Activated CD4-positive, alpha-beta T cell treated with anti-CD3 and anti-CD28 coated beads, Interleukin-2, Interleukin-6, amounts not matched to agents 100 ng/mL and 50 ng/mL, durations not matched to agents 16 hours and 8 hours (primary cell): ENCODE data around the gene SPANXB1.
"Not testable (repeated sequence)": the region's sequence is repeated elsewhere in the genome, so short reads cannot be mapped to it uniquely, and the experiment has no call there.

Experiments used
- DNase-seq: peaks from one replicate; pipeline ENCODE4 v3.0.0-alpha.2; 2020

The SPANXB1 gene

GRCh38 chrX:141002568-141002967, at the start of gene SPANXB1:
TSS of gene SPANXB1 (plus strand) at chrX:141002594. CDS start at chrX:141002694, 100 bp downstream.
- DNase-seq, result not testable (repeated sequence)

DNA sequence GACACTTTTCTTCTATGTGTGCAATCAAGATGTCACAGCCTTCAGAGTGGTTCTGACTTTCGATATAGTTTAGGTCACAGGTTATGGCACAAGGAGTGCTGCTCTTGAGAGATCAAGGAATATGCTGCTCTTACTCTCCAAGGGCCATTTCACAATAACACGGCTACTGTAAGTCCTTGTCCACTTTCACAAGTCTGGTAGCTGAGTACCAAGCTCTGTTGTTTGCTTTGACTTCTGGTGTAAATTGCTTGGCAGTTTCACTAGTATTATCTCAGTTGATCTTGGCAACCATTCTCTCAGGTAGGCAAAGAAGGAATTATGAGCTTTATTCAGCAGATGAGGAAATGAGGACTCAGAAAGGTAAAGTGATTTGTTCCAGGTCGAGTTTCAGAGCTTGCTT, 35.4 kb upstream of the SPANXB1 start:
- no peak for DNase-seq

DNA sequence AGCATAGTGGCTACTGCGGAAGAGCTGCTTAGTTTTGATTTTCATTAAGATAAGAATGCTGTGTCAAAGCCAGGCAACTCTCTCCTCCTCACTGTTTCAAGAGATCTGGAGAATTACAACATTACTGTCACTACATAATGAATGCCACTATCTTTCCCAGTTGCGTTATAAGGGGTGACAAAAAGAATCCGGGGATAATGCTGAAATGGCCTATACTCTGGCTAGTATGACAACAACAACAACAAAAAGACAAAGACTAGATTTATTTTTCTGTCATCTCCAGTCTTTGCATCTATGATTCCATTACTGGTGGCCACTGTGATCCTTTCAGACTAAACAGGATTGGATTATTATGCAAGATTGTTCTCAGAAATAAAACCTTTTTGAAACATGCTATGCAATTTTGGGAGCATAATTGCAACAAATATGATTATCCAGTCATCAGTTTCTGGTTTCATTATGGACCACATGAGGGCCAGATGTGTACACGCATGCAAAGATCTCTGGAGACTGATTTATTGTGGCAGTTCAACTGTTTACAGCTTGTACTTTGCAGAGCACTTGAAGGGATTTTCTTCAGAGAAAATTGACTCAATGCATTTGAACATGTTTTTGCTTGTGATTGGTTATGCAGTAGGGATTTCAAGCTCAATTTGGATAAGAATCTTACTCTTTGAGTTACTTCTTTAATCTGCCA, 31.1 kb upstream of the SPANXB1 start:
- DNase-seq, result no peak

- no peak for DNase-seq
Observed at GRCh38 chrX:140975472-140975871, 26.9 kb upstream of the SPANXB1 start.

- DNase-seq, result no peak
Observed at GRCh38 chrX:140980271-140980670, 22.1 kb upstream of the SPANXB1 start.

DNA sequence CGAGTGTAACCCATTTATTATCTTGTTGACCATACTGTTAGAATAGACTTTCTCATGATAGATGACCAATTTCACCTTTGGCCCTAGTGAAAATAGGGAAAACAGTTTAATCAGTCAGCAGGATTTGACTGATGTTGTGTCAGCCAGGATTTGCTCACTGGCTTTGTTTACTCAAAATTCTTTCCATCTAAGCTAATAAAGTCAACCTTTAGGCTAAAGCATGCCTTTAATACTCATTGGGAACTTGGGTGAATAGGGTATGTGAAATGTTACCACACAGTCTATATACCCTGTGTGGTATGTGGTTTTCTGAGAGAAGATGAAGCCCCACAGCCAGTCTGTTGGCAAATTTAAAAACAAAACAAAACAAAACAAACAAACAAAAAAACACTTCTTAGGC, 18.7 kb upstream of the SPANXB1 start:
- no peak for DNase-seq

- DNase-seq, result not testable (repeated sequence)
Observed at GRCh38 chrX:141005243-141005642, 2.8 kb downstream of the SPANXB1 start.

GRCh38 chrX:141044246-141044645, 41.9 kb downstream of the SPANXB1 start:
- DNase-seq, result not testable (repeated sequence)

- DNase-seq, result not testable (repeated sequence)
Observed at GRCh38 chrX:141049878-141050277, 47.5 kb downstream of the SPANXB1 start.

DNA sequence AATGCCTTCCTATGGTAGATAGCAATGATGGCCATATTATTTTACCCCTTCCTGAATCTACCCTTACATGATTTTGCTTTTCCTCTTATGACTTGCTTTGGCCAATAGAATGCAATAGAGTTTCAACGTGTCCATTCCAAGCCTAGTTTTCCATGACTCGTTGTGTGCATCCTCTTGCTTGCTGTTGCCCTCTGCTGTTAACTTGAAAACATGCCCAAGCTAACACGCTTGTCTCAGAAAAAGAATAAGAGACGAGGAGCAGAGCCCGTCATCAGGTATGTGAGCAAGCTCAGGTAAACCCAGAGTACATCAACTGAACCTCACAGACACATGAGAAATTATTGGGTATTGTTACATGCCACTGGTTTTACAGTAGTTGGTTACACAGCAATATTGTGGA, 49.7 kb downstream of the SPANXB1 start:
- DNase-seq, result not testable (repeated sequence)
